ENCODE measurements around the gene EXOC4.

GRCh38 chr7:134045716-134046115 is 792.8 kb downstream of the EXOC4 start:
- TF ChIP-seq KDM5A (IDR thresholded peaks at IDR 0.05; ENCODE audit: low read length) (no peak), PHF8 (conservative IDR thresholded peaks at IDR 0.05; ENCODE audit: low read depth, low read length) (no peak)
